ENCODE results near the gene MARS2. TPM values are rescaled to one million over a fixed set of nuclear protein-coding genes. Genes with fewer than 3 reads are reported as not detected.

MARS2 gene
- total and polyA plus RNA-seq, 4 donors = 3.7 to 12.3 (median 8.6) TPM

DNA sequence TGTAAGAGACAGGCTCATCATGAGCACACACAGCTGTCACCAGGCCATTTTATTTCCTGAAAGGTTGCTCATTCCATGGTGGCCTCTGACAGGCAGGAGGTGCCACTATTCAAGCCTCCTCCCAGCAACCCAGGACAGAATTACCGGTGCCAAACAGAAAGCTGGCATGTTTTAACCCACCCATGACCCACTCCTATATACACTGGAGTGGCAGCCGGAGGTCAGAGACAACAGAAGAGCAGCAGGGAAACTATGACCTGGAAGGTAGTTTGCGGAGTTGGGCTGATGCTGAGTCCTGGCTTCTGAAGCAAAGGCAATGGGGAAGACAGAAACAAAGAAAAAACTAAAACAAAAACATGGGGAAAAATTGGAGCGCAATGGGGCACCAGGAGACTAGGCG is 32.1 kb upstream of the MARS2 start:
- no peak overlapping the region for H3K4me3 ChIP-seq (ENCODE audit: low read depth in 1 of 3, low read length in 3 of 3)
- peak overlapping the region in 1 of 2 donors; percentile 6 for H3K9ac ChIP-seq (ENCODE audit: low read depth in 1 of 2, low read length in 2 of 2)
- H3K9me3 ChIP-seq (ENCODE audit: control insufficient read depth in 4 of 4, low read length in 3 of 4) = no peaks in the 10 kb centered on the region
- H3K27me3 ChIP-seq (ENCODE audit: control insufficient read depth in 4 of 4, insufficient read depth in 4 of 4, low read length in 3 of 4) = no peaks in the 10 kb centered on the region
- no peak for DNase-seq (ENCODE audit: low spot score)
- peaks cover 0 to 1% (median 0%) of the 10 kb centered on the region in 4 donors for H3K4me1 ChIP-seq (ENCODE audit: control insufficient read depth in 4 of 4, insufficient read depth in 4 of 4, low read length in 3 of 4)
- 76% methylated on average over 5 of the region's 5 CpGs for WGBS
- no peaks in the 10 kb centered on the region for H3K36me3 ChIP-seq (ENCODE audit: control insufficient read depth in 4 of 4, insufficient read depth in 3 of 4, low read depth in 1 of 4, low read length in 3 of 4)
- no peak for TF ChIP-seq EGR1 (IDR thresholded peaks at IDR 0.05; ENCODE audit: low read depth in 2 of 2)
- no peak for TF ChIP-seq HNF4A (conservative IDR thresholded peaks at IDR 0.05)
- TF ChIP-seq HNF4G (IDR thresholded peaks at IDR 0.05) = no peak
- TF ChIP-seq RXRA (IDR thresholded peaks at IDR 0.05) = no peak
- TF ChIP-seq, protein P1, sequence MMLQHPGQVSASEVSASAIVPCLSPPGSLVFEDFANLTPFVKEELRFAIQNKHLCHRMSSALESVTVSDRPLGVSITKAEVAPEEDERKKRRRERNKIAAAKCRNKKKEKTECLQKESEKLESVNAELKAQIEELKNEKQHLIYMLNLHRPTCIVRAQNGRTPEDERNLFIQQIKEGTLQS (IDR thresholded peaks at IDR 0.05) = no peak
- no peak for TF ChIP-seq JUND (IDR thresholded peaks at IDR 0.05)
- TF ChIP-seq, protein P2, sequence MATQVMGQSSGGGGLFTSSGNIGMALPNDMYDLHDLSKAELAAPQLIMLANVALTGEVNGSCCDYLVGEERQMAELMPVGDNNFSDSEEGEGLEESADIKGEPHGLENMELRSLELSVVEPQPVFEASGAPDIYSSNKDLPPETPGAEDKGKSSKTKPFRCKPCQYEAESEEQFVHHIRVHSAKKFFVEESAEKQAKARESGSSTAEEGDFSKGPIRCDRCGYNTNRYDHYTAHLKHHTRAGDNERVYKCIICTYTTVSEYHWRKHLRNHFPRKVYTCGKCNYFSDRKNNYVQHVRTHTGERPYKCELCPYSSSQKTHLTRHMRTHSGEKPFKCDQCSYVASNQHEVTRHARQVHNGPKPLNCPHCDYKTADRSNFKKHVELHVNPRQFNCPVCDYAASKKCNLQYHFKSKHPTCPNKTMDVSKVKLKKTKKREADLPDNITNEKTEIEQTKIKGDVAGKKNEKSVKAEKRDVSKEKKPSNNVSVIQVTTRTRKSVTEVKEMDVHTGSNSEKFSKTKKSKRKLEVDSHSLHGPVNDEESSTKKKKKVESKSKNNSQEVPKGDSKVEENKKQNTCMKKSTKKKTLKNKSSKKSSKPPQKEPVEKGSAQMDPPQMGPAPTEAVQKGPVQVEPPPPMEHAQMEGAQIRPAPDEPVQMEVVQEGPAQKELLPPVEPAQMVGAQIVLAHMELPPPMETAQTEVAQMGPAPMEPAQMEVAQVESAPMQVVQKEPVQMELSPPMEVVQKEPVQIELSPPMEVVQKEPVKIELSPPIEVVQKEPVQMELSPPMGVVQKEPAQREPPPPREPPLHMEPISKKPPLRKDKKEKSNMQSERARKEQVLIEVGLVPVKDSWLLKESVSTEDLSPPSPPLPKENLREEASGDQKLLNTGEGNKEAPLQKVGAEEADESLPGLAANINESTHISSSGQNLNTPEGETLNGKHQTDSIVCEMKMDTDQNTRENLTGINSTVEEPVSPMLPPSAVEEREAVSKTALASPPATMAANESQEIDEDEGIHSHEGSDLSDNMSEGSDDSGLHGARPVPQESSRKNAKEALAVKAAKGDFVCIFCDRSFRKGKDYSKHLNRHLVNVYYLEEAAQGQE (IDR thresholded peaks at IDR 0.05) = no peak
- no peak for TF ChIP-seq GABPA (IDR thresholded peaks at IDR 0.05 in 1 of 2, conservative IDR thresholded peaks at IDR 0.05 in 1 of 2)
- TF ChIP-seq NR2F2 (IDR thresholded peaks at IDR 0.05) = no peak
- TF ChIP-seq, protein P3, sequence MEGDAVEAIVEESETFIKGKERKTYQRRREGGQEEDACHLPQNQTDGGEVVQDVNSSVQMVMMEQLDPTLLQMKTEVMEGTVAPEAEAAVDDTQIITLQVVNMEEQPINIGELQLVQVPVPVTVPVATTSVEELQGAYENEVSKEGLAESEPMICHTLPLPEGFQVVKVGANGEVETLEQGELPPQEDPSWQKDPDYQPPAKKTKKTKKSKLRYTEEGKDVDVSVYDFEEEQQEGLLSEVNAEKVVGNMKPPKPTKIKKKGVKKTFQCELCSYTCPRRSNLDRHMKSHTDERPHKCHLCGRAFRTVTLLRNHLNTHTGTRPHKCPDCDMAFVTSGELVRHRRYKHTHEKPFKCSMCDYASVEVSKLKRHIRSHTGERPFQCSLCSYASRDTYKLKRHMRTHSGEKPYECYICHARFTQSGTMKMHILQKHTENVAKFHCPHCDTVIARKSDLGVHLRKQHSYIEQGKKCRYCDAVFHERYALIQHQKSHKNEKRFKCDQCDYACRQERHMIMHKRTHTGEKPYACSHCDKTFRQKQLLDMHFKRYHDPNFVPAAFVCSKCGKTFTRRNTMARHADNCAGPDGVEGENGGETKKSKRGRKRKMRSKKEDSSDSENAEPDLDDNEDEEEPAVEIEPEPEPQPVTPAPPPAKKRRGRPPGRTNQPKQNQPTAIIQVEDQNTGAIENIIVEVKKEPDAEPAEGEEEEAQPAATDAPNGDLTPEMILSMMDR (IDR thresholded peaks at IDR 0.05; ENCODE audit: low read depth, low read length, missing input control) = no peak
- TF ChIP-seq YY1 (IDR thresholded peaks at IDR 0.05) = no peak
- no peak for TF ChIP-seq TAF1 (conservative IDR thresholded peaks at IDR 0.05)
- TF ChIP-seq RAD21 (IDR thresholded peaks at IDR 0.05) = no peak
- TF ChIP-seq SP1 (IDR thresholded peaks at IDR 0.05) = no peak
- TF ChIP-seq, protein P4, sequence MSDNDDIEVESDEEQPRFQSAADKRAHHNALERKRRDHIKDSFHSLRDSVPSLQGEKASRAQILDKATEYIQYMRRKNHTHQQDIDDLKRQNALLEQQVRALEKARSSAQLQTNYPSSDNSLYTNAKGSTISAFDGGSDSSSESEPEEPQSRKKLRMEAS (IDR thresholded peaks at IDR 0.05) = no peak
- no peak for TF ChIP-seq FOXA2 (IDR thresholded peaks at IDR 0.05)
- TF ChIP-seq, protein P5, sequence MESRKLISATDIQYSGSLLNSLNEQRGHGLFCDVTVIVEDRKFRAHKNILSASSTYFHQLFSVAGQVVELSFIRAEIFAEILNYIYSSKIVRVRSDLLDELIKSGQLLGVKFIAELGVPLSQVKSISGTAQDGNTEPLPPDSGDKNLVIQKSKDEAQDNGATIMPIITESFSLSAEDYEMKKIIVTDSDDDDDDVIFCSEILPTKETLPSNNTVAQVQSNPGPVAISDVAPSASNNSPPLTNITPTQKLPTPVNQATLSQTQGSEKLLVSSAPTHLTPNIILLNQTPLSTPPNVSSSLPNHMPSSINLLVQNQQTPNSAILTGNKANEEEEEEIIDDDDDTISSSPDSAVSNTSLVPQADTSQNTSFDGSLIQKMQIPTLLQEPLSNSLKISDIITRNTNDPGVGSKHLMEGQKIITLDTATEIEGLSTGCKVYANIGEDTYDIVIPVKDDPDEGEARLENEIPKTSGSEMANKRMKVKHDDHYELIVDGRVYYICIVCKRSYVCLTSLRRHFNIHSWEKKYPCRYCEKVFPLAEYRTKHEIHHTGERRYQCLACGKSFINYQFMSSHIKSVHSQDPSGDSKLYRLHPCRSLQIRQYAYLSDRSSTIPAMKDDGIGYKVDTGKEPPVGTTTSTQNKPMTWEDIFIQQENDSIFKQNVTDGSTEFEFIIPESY (IDR thresholded peaks at IDR 0.05) = no peak
- no peak for TF ChIP-seq FOXA1 (IDR thresholded peaks at IDR 0.05)
- no peak overlapping the region for H3K27ac ChIP-seq (ENCODE audit: low read depth in 1 of 2, low read length in 2 of 2)
